Caco-2 (cell line): ENCODE measurements around the gene VOPP1. TPM values are rescaled to one million over a fixed set of nuclear protein-coding genes. Genes with fewer than 3 reads are reported as not detected.
A peak's percentile ranks its signal among the peaks of the same experiment; 100 is the strongest.

ENCODE experiments used
- BruUV-seq: library from RNA; stranded (reverse); fragments of 400-500 nt; replicated peaks from 2 replicates; lab custom pipeline; 2021; lab: Mats Ljungman, UMichigan
- CTCF ChIA-PET: fragments of 300-600 bp; sonication (Branson Sonifier 250); formaldehyde crosslinking; loops from one replicate; lab custom pipeline; 2022; ENCODE audit warnings: antibody characterized with exemption; lab: Charles Lee
- POLR2A ChIA-PET: fragments of 300-600 bp; sonication (Branson Sonifier 250); formaldehyde crosslinking; loops from one replicate; lab custom pipeline; 2022; ENCODE audit warnings: antibody characterized with exemption; lab: Charles Lee
- DNase-seq, 2 experiments: peaks; one replicate each; pipeline versions ENCODE4 v3.0.0 to v3.0.0-alpha.2; 2020 to 2022
- H3K27me3 ChIP-seq: replicated peaks from 2 replicates; pipeline ENCODE4 v1.6.0; 2011; ENCODE audit warnings: low read length; ENCODE audit not compliant: control insufficient read depth, insufficient read depth
- H3K36me3 ChIP-seq: 2 replicates; pipeline ENCODE4 v1.5.1; 2011; ENCODE audit warnings: low read length; ENCODE audit not compliant: control insufficient read depth, insufficient read depth
- H3K4me1 ChIP-seq: fragments of 250-450 bp; sonication (Bioruptor Pico); 2 replicates; pipeline ENCODE4 v1.5.1; 2020; ENCODE audit warnings: mild to moderate bottlenecking
- H3K4me3 ChIP-seq: 2 replicates; pipeline ENCODE4 v1.5.1; 2011; ENCODE audit warnings: low read depth, mild to moderate bottlenecking, control low read depth, low read length
- H3K9me3 ChIP-seq: fragments of 250-450 bp; sonication (Bioruptor Pico); 2 replicates; pipeline ENCODE4 v1.5.1; 2020; ENCODE audit warnings: mild to moderate bottlenecking, moderate library complexity
- H3K27ac Mint-ChIP-seq: one replicate; pipeline ENCODE4 v1.8.0; 2022; ENCODE audit warnings: mixed read lengths; ENCODE audit not compliant: unreplicated experiment
- H3K27me3 Mint-ChIP-seq: one replicate; pipeline ENCODE4 v1.8.0; 2022; ENCODE audit warnings: mixed read lengths; ENCODE audit not compliant: insufficient read depth, unreplicated experiment
- H3K36me3 Mint-ChIP-seq: one replicate; pipeline ENCODE4 v1.8.0; 2022; ENCODE audit warnings: mild to moderate bottlenecking, mixed read lengths; ENCODE audit not compliant: insufficient read depth, unreplicated experiment
- H3K4me1 Mint-ChIP-seq: one replicate; pipeline ENCODE4 v1.8.0; 2022; ENCODE audit warnings: low read depth, mixed read lengths; ENCODE audit not compliant: unreplicated experiment
- H3K4me3 Mint-ChIP-seq: one replicate; pipeline ENCODE4 v1.8.0; 2022; ENCODE audit warnings: mild to moderate bottlenecking, moderate library complexity, mixed read lengths; ENCODE audit not compliant: unreplicated experiment
- H3K9me3 Mint-ChIP-seq: one replicate; pipeline ENCODE4 v1.8.0; 2022; ENCODE audit warnings: mixed read lengths; ENCODE audit not compliant: unreplicated experiment
- intact Hi-C: fragments of 100-400 bp; cut with micrococcal nuclease; formaldehyde crosslinking; loops from one replicate; pipeline ENCODE4 v1.10.0; 2022; ENCODE audit not compliant: unreplicated experiment
- total RNA-seq: library from RNA; stranded (reverse); gene quantifications from 2 replicates; pipeline ENCODE4 v1.2.3, GENCODE V29; 2022
- TF ChIP-seq, protein P1 (sequence below), 2 experiments: fragments of 200-600 bp in 1 of 2; IDR thresholded peaks; 1 replicate in 1 of 2; 2 replicates in 1 of 2; pipeline versions ENCODE4 v1.5.1 to v1.8.0; 2011 to 2022; ENCODE audit warnings: antibody characterized with exemption in 1 of 2, control low read depth in 1 of 2, inconsistent platforms in 1 of 2, low read depth in 1 of 2, low read length in 1 of 2, mild to moderate bottlenecking in 1 of 2, moderate library complexity in 1 of 2; ENCODE audit not compliant: insufficient read depth in 1 of 2, severe bottlenecking in 1 of 2, unreplicated experiment in 1 of 2

Gene VOPP1
- total RNA-seq, 1 experiment from 2014 or later, result 46.8 TPM

DNA sequence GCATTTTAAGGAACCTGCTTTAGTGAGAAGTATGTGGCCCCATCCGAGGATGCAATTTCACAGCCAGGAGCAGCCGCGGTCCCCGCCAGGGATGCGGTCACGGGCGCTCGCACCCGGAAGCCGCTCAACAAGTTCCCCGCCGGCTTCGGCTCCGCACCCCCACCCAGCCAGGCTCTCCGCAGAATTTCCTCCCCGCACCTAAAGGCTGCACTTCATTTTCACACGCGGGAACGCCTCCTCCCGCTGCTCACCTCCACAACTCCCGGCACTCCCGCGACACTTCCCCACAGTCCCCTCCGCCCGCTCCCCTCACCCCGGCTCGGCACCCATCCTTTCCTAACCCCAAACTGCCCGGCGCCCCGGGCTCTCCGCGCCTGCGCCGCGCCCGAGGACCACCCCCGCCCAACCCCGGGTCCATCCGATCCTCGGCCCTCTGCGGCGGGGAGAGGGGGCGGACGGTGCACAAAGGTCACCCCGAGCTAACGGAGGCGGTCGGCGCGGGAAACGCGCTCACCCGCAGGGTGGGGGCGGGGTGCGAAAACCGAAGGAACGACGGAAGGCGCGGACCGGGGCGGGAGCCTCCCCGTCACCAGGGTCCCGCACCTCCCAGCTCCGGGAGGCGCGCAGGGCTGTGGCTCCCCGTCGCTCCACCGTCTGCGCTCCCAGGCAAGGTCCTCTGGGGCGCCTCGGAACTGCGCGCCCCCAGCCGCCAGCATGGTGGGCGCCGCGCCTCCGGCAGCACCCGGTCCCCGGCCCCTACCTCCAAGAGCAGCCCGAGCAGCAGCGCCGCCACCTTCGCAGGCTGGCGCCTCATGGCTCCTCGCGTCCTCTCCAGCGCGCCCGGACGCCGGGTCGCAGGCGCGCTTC lies 558 bp downstream of the VOPP1 start:
- Histone ChIP-seq H3K36me3 (no peaks in the 10 kb centered on the region), H3K9me3 (no peaks in the 10 kb centered on the region), H3K27me3 (no peaks in the 10 kb centered on the region; the same call in 1 of the 2 replicates), H3K4me1 (no peaks in the 10 kb centered on the region), H3K4me3 (peak overlapping the region; percentile 93)
- peak overlapping the region; percentile 90 for H3K4me3 Mint-ChIP-seq
- ChIA-PET POLR2A (no interaction called here), CTCF (interaction anchor here (1.3 kb wide), 1 partner anchor 138 kb away, joined by 3 read pairs; no protein-coding TSS in a partner anchor)
- no TSS peak for BruUV-seq
- H3K27ac Mint-ChIP-seq, result no peak overlapping the region
- intact Hi-C loops, result loop anchor here (1.0 to 5.0 kb wide), 2 partner anchors 139 to 205 kb away; no protein-coding TSS in a partner anchor
- no peaks in the 10 kb centered on the region for H3K9me3 Mint-ChIP-seq
- TF ChIP-seq, protein P1, sequence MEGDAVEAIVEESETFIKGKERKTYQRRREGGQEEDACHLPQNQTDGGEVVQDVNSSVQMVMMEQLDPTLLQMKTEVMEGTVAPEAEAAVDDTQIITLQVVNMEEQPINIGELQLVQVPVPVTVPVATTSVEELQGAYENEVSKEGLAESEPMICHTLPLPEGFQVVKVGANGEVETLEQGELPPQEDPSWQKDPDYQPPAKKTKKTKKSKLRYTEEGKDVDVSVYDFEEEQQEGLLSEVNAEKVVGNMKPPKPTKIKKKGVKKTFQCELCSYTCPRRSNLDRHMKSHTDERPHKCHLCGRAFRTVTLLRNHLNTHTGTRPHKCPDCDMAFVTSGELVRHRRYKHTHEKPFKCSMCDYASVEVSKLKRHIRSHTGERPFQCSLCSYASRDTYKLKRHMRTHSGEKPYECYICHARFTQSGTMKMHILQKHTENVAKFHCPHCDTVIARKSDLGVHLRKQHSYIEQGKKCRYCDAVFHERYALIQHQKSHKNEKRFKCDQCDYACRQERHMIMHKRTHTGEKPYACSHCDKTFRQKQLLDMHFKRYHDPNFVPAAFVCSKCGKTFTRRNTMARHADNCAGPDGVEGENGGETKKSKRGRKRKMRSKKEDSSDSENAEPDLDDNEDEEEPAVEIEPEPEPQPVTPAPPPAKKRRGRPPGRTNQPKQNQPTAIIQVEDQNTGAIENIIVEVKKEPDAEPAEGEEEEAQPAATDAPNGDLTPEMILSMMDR (IDR thresholded peaks at IDR 0.05; ENCODE audit: insufficient read depth in 1 of 2, low read depth in 1 of 2, low read length in 1 of 2, severe bottlenecking in 1 of 2, unreplicated experiment in 1 of 2), result peak in 1 of 2 experiments; percentile 11
- peaks cover 16% of the 10 kb centered on the region for H3K4me1 Mint-ChIP-seq
- H3K36me3 Mint-ChIP-seq, result peaks cover 15% of the 10 kb centered on the region
- no peaks in the 10 kb centered on the region for H3K27me3 Mint-ChIP-seq
- DNase-seq, result peak; percentile 66 to 68

DNA sequence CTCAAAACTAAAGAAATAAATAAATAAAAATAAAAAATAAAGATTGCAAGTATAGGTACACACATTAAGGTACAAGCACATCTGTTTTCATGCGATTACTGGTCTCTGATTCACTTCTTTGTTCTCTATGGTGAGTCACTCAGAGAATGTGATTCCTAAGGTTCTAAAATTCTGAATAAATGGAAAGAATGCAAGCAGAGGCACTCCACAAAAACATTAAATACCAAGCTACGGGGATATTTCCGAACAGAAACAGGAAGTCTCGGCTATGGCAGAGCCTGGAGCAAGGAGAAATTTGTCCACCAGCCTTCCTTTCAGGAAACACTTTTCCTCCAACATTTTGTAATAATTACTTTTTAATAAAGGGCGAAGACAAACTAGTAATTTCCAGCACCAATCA lies 1.4 kb downstream of the VOPP1 start:
- no peak for DNase-seq
- no TSS peak for BruUV-seq
- no peaks in the 10 kb centered on the region for H3K9me3 Mint-ChIP-seq
- Histone ChIP-seq H3K9me3 (no peaks in the 10 kb centered on the region), H3K4me3 (peak overlapping the region; percentile 93), H3K4me1 (no peaks in the 10 kb centered on the region), H3K27me3 (no peaks in the 10 kb centered on the region; the same call in 1 of the 2 replicates), H3K36me3 (no peaks in the 10 kb centered on the region)
- CTCF ChIA-PET, result no interaction called here
- peaks cover 15% of the 10 kb centered on the region for H3K36me3 Mint-ChIP-seq
- POLR2A ChIA-PET, result no interaction called here
- intact Hi-C loops, result loop anchor here (1.0 to 5.0 kb wide), 2 partner anchors 139 to 205 kb away; no protein-coding TSS in a partner anchor
- TF ChIP-seq, protein P1 (IDR thresholded peaks at IDR 0.05; ENCODE audit: insufficient read depth in 1 of 2, low read depth in 1 of 2, low read length in 1 of 2, severe bottlenecking in 1 of 2, unreplicated experiment in 1 of 2), result no peak
- no peaks in the 10 kb centered on the region for H3K27me3 Mint-ChIP-seq
- H3K4me3 Mint-ChIP-seq, result peak overlapping the region; percentile 90
- no peak overlapping the region for H3K27ac Mint-ChIP-seq
- peaks cover 16% of the 10 kb centered on the region for H3K4me1 Mint-ChIP-seq

DNA sequence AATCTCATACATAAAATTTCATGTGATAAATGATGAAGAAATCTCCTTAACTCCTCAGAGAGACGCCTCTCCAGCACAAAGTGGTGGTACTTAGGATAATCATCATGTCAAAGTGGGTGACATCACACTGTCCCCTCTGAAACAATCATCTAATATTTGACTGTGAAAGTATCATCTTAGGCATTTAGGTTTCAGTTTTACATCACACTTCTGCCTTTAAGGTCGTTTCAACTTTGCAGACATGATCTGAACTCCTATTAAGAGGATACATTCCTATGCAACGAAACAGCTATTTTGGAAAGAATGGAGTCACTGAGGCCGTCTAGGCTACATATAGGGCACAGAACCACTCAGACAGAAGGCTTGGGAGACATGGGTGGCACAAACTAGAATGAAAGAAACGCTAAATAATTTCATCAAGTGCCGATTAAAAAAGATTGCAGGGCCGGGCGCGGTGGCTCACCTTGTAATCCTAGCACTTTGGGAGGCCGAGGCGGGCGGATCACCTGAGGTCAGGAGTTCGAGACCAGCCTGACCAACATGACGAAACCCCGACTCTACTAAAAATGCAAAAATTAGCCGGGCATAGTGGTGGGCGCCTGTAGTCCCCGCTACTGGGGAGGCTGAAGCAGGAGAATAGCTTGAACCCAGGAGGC lies 2.0 kb downstream of the VOPP1 start:
- no peaks in the 10 kb centered on the region; the same call in 1 of the 2 replicates for H3K36me3 ChIP-seq
- Mint-ChIP-seq H3K4me1 (peaks cover 16% of the 10 kb centered on the region), H3K9me3 (no peaks in the 10 kb centered on the region), H3K4me3 (peak overlapping the region; percentile 90), H3K27ac (no peak overlapping the region), H3K36me3 (peaks cover 15% of the 10 kb centered on the region), H3K27me3 (no peaks in the 10 kb centered on the region)
- no peaks in the 10 kb centered on the region; the same call in 1 of the 2 replicates for H3K27me3 ChIP-seq
- no peaks in the 10 kb centered on the region for H3K4me1 ChIP-seq
- intact Hi-C loops, result loop anchor here (5.0 kb wide), 1 partner anchor 138 kb away; no protein-coding TSS in a partner anchor
- CTCF ChIA-PET, result no interaction called here
- TF ChIP-seq, protein P1 (IDR thresholded peaks at IDR 0.05; ENCODE audit: insufficient read depth in 1 of 2, low read depth in 1 of 2, low read length in 1 of 2, severe bottlenecking in 1 of 2, unreplicated experiment in 1 of 2), result no peak
- BruUV-seq, result no TSS peak
- no peaks in the 10 kb centered on the region for H3K9me3 ChIP-seq
- no peak for DNase-seq
- POLR2A ChIA-PET, result no interaction called here
- H3K4me3 ChIP-seq, result no peak overlapping the region
